Endothelial cell of umbilical vein (primary cell): ENCODE measurements around the gene ADORA2B. TPM values are rescaled to one million over a fixed set of nuclear protein-coding genes. Genes with fewer than 3 reads are reported as not detected.

Experiments
- BruUV-seq: library from RNA; stranded (reverse); fragments of 400-500 nt; replicated peaks from 2 replicates; lab custom pipeline; 2021; lab: Mats Ljungman, UMichigan
- CTCF ChIA-PET: fragments of 300-600, 350-600 bp; sonication (Branson Sonifier 250); formaldehyde crosslinking; loops from one replicate; lab custom pipeline; 2021; ENCODE audit warnings: antibody characterized with exemption, inconsistent platforms; lab: Charles Lee
- POLR2A ChIA-PET: fragments of 300-600, 350-600 bp; sonication (Branson Sonifier 250); formaldehyde crosslinking; loops from one replicate; lab custom pipeline; 2021; ENCODE audit warnings: antibody characterized with exemption, inconsistent platforms; lab: Charles Lee
- DNase-seq: peaks from one replicate; pipeline ENCODE4 v3.0.0-alpha.2; 2011; ENCODE audit warnings: low read depth, low spot score
- FAIRE-seq: peaks from 2 replicates; lab custom pipeline; 2011; peaks lifted over from hg19 to GRCh38; lab: Jason Lieb, UNC
- H2AFZ ChIP-seq: 2 replicates; pipeline ENCODE4 v1.6.0; 2012; ENCODE audit warnings: low read depth, low read length, control low read depth, inconsistent platforms
- H3K27ac ChIP-seq: 2 replicates; pipeline ENCODE4 v1.5.1; 2011; ENCODE audit warnings: low read depth, mild to moderate bottlenecking, control low read depth, low read length, moderate library complexity; ENCODE audit not compliant: insufficient read depth
- H3K27me3 ChIP-seq, 2 experiments: 2 replicates each; pipeline versions ENCODE4 v1.6.0 to v1.6.1; 2011; ENCODE audit warnings: low read length in 2 of 2, mixed read lengths in 1 of 2; ENCODE audit not compliant: control insufficient read depth in 2 of 2, insufficient read depth in 2 of 2
- H3K36me3 ChIP-seq, 2 experiments: 2 replicates in 1 of 2; 3 replicates in 1 of 2; pipeline ENCODE4 v1.5.1; 2011; ENCODE audit warnings: low read length in 2 of 2, mild to moderate bottlenecking in 1 of 2, moderate library complexity in 1 of 2; ENCODE audit not compliant: control insufficient read depth in 2 of 2, insufficient read depth in 2 of 2; ENCODE audit errors: extremely low read depth in 1 of 2
- H3K4me1 ChIP-seq: 3 replicates; pipeline ENCODE4 v1.5.1; 2011; ENCODE audit warnings: mild to moderate bottlenecking, low read length; ENCODE audit not compliant: control insufficient read depth, insufficient read depth; ENCODE audit errors: extremely low read depth
- H3K4me2 ChIP-seq: 2 replicates; pipeline ENCODE4 v1.6.1; 2011; ENCODE audit warnings: low read length, control low read depth, mixed read lengths; ENCODE audit not compliant: insufficient read depth
- H3K4me3 ChIP-seq, 3 experiments: fragments of 200-600 bp in 1 of 3; sonication (generic), shearing (Covaris generic) in 1 of 3; replicated peaks in 1 of 3; 2 replicates each; pipeline ENCODE4 v1.5.1; 2011 to 2016; ENCODE audit warnings: control low read depth in 3 of 3, low read length in 3 of 3, mild to moderate bottlenecking in 2 of 3, inconsistent platforms in 1 of 3, low read depth in 1 of 3, moderate library complexity in 1 of 3; ENCODE audit not compliant: insufficient read depth in 1 of 3
- H3K79me2 ChIP-seq: 2 replicates; pipeline ENCODE4 v1.6.0; 2012; ENCODE audit warnings: low read length, inconsistent platforms; ENCODE audit not compliant: control insufficient read depth, insufficient read depth
- H3K9ac ChIP-seq: replicated peaks from 2 replicates; pipeline ENCODE3; 2011; ENCODE audit warnings: low read length, control low read depth; ENCODE audit not compliant: insufficient read depth; ENCODE audit errors: extremely low read depth
- H3K9me1 ChIP-seq: replicated peaks from 3 replicates; pipeline ENCODE4 v1.6.0; 2011; ENCODE audit warnings: mild to moderate bottlenecking, low read length; ENCODE audit not compliant: control insufficient read depth, insufficient read depth; ENCODE audit errors: extremely low read depth
- H3K9me3 ChIP-seq: replicated peaks from 2 replicates; pipeline ENCODE4 v1.5.1; 2012; ENCODE audit warnings: low read length, inconsistent platforms; ENCODE audit not compliant: control insufficient read depth, insufficient read depth
- H4K20me1 ChIP-seq: replicated peaks from 2 replicates; pipeline ENCODE3; 2011; ENCODE audit warnings: mild to moderate bottlenecking, low read length; ENCODE audit not compliant: control insufficient read depth, insufficient read depth; ENCODE audit errors: extremely low read depth
- CTCF ChIP-seq, 2 donors: IDR thresholded peaks; 1 replicate in 1 of 2; 2 replicates in 1 of 2; pipeline ENCODE4 v1.5.1; 2011; ENCODE audit warnings: low read length in 2 of 2, mild to moderate bottlenecking in 2 of 2, moderate library complexity in 2 of 2, control low read depth in 1 of 2, inconsistent platforms in 1 of 2, low read depth in 1 of 2; ENCODE audit not compliant: insufficient read depth in 1 of 2; ENCODE audit errors: extremely low read depth in 1 of 2
- EZH2 ChIP-seq: IDR thresholded peaks from 2 replicates; pipeline ENCODE4 v1.6.1; 2012; ENCODE audit warnings: borderline replicate concordance, low read depth, mild to moderate bottlenecking, moderate library complexity, low read length, inconsistent platforms; ENCODE audit not compliant: severe bottlenecking
- FOS ChIP-seq: IDR thresholded peaks from 2 replicates; pipeline ENCODE4 v1.6.1; 2011; ENCODE audit warnings: mild to moderate bottlenecking, low read length, moderate library complexity, borderline replicate concordance; ENCODE audit not compliant: insufficient read depth
- GATA2 ChIP-seq: IDR thresholded peaks from 2 replicates; pipeline ENCODE4 v1.7.0; 2011; ENCODE audit warnings: low read depth, mild to moderate bottlenecking, moderate library complexity, mixed read lengths, low read length; ENCODE audit not compliant: insufficient read length, insufficient read depth
- JUN ChIP-seq: IDR thresholded peaks from 2 replicates; pipeline ENCODE4 v1.6.1; 2011; ENCODE audit warnings: borderline replicate concordance, low read depth; ENCODE audit not compliant: insufficient read length, insufficient read depth
- MAX ChIP-seq: IDR thresholded peaks from 2 replicates; pipeline ENCODE4 v1.6.1; 2011; ENCODE audit not compliant: insufficient read depth, insufficient read length
- MYC ChIP-seq: IDR thresholded peaks from one replicate; pipeline ENCODE4 v1.6.1; 2011; ENCODE audit warnings: mild to moderate bottlenecking, low read depth, low read length
- POLR2A ChIP-seq: IDR thresholded peaks from 2 replicates; pipeline ENCODE4 v1.6.1; 2012; ENCODE audit warnings: low read depth, mild to moderate bottlenecking, control low read depth, low read length
- POLR2AphosphoS5 ChIP-seq: IDR thresholded peaks from 2 replicates; pipeline ENCODE4 v1.6.1; 2012; ENCODE audit warnings: low read depth, mild to moderate bottlenecking, control low read depth, low read length, moderate library complexity; ENCODE audit not compliant: insufficient read depth
- dilution Hi-C: fragments of 300-500 bp; cut with MboI; formaldehyde crosslinking; loops from one replicate; pipeline ENCODE4 v1.15.0; 2019; ENCODE audit warnings: low sequenced_read_pairs; ENCODE audit not compliant: extremely low pct_ligation_motif_present
- intact Hi-C: fragments of 100-400 bp; cut with micrococcal nuclease; formaldehyde crosslinking; loops from one replicate; pipeline ENCODE4 v1.10.0; 2022
- polyA plus RNA-seq, 4 experiments: library from polyadenylated mRNA; depleted of rRNA in 3 of 4; stranded (reverse) in 3 of 4; unstranded in 1 of 4; fragments of >200 nt; gene quantifications; 2 replicates each; pipeline versions ENCODE4 v1.2.1 to v1.2.3, GENCODE V29; 2011 to 2012; ENCODE audit warnings: missing spikeins in 1 of 4
- total RNA-seq: library from RNA; stranded (reverse); gene quantifications from 2 replicates; pipeline ENCODE4 v1.2.3, GENCODE V29; 2021

Gene ADORA2B
- total and polyA plus RNA-seq, 2 donors (not counting 3 experiments of a cell fraction or from before 2014, with no cell fraction given), result 8.8 to 9.8 TPM

GRCh38 chr17:15951368-15952047, 6.6 kb downstream of the ADORA2B start:
- Histone ChIP-seq H3K9me1 (no peaks in the 10 kb centered on the region), H3K4me3 (no peak overlapping the region), H3K4me2 (no peak overlapping the region), H3K27ac (no peak overlapping the region), H2AFZ (no peak overlapping the region), H3K4me1 (peaks cover 24% of the 10 kb centered on the region), H3K36me3 (no peaks in the 10 kb centered on the region), H3K9me3 (no peaks in the 10 kb centered on the region), H3K9ac (no peak overlapping the region), H3K27me3 (no peaks in the 10 kb centered on the region), H3K79me2 (peaks cover 43% of the 10 kb centered on the region), H4K20me1 (no peaks in the 10 kb centered on the region)
- no TSS peak for BruUV-seq
- intact Hi-C loops, result no loop called here
- ChIA-PET CTCF (interaction anchor here (0.9 to 1.3 kb wide), 2 partner anchors 19 to 47 kb away, joined by 3 to 5 read pairs; no protein-coding TSS in a partner anchor), POLR2A (interaction anchor here (0.6 kb wide), 1 partner anchor 20 kb away, joined by 6 read pairs; no protein-coding TSS in a partner anchor)
- DNase-seq (no peak), FAIRE-seq (no peak)
- TF ChIP-seq POLR2AphosphoS5, result no peak
- TF ChIP-seq MYC, result no peak
- TF ChIP-seq EZH2, result no peak
- TF ChIP-seq MAX, result no peak
- TF ChIP-seq JUN, result no peak
- TF ChIP-seq GATA2, result no peak
- TF ChIP-seq FOS, result no peak
- no peak for TF ChIP-seq CTCF (IDR thresholded peaks at IDR 0.05; ENCODE audit: extremely low read depth in 1 of 2, insufficient read depth in 1 of 2, low read depth in 1 of 2, low read length in 2 of 2)
- no peak for TF ChIP-seq POLR2A
- dilution Hi-C loops, result no loop called here
